Liver (tissue), 9 donors: Measurements from ENCODE around the gene SH2D2A. TPM values are rescaled to one million over a fixed set of nuclear protein-coding genes. Genes with fewer than 3 reads are reported as not detected.

ENCODE experiments used
- DNase-seq: peaks from one replicate; pipeline ENCODE4 v3.0.0-alpha.2; 2017; ENCODE audit warnings: low spot score
- H3K27ac ChIP-seq, 2 donors: one replicate each; pipeline ENCODE4 v1.7.0; 2013; ENCODE audit warnings: inconsistent platforms in 2 of 2, low read length in 2 of 2, control low read depth in 1 of 2, low read depth in 1 of 2, mild to moderate bottlenecking in 1 of 2
- H3K27me3 ChIP-seq, 4 donors: one replicate each; pipeline versions ENCODE4 v1.6.1 to v1.7.0; 2013; ENCODE audit warnings: low read length in 3 of 4, inconsistent platforms in 1 of 4, mild to moderate bottlenecking in 1 of 4, moderate library complexity in 1 of 4; ENCODE audit not compliant: control insufficient read depth in 4 of 4, insufficient read depth in 4 of 4
- H3K36me3 ChIP-seq, 4 donors: one replicate each; pipeline versions ENCODE4 v1.6.1 to v1.7.0; 2013; ENCODE audit warnings: low read length in 3 of 4, mild to moderate bottlenecking in 3 of 4, low read depth in 1 of 4, moderate library complexity in 1 of 4; ENCODE audit not compliant: control insufficient read depth in 4 of 4, insufficient read depth in 3 of 4
- H3K4me1 ChIP-seq, 4 donors: one replicate each; pipeline versions ENCODE4 v1.6.1 to v1.7.0; 2013; ENCODE audit warnings: low read length in 3 of 4, mild to moderate bottlenecking in 3 of 4, moderate library complexity in 1 of 4; ENCODE audit not compliant: control insufficient read depth in 4 of 4, insufficient read depth in 4 of 4
- H3K4me3 ChIP-seq, 3 donors: one replicate each; pipeline versions ENCODE4 v1.6.1 to v1.7.0; 2013; ENCODE audit warnings: low read length in 3 of 3, control low read depth in 1 of 3, low read depth in 1 of 3, mild to moderate bottlenecking in 1 of 3
- H3K9ac ChIP-seq, 2 donors: one replicate each; pipeline ENCODE4 v1.7.0; 2013; ENCODE audit warnings: low read length in 2 of 2, mild to moderate bottlenecking in 2 of 2, moderate library complexity in 2 of 2, control low read depth in 1 of 2, low read depth in 1 of 2
- H3K9me3 ChIP-seq, 4 donors: one replicate each; pipeline versions ENCODE4 v1.6.1 to v1.7.0; 2013; ENCODE audit warnings: low read length in 3 of 4; ENCODE audit not compliant: control insufficient read depth in 4 of 4
- CTCF ChIP-seq: fragments of 150-350 bp; IDR thresholded peaks from 2 replicates; pipeline ENCODE4 v1.5.1; 2017; ENCODE audit warnings: improper control_type of control experiment, low read depth, low read length; ENCODE audit not compliant: missing input control
- EGR1 ChIP-seq, 2 donors: IDR thresholded peaks; 2 replicates each; pipeline ENCODE4 v1.6.1; 2016 to 2018; ENCODE audit warnings: antibody characterized with exemption in 2 of 2, low read depth in 2 of 2
- FOXA1 ChIP-seq: IDR thresholded peaks from 2 replicates; pipeline ENCODE4 v1.6.1; 2016; ENCODE audit warnings: antibody characterized with exemption
- FOXA2 ChIP-seq: IDR thresholded peaks from 2 replicates; pipeline ENCODE4 v1.6.1; 2016; ENCODE audit warnings: antibody characterized with exemption
- GABPA ChIP-seq, 2 donors: IDR thresholded peaks in 1 of 2; conservative IDR thresholded peaks in 1 of 2; 2 replicates each; pipeline ENCODE4 v1.6.1; 2016; ENCODE audit warnings: antibody characterized with exemption in 2 of 2, mild to moderate bottlenecking in 1 of 2, moderate library complexity in 1 of 2
- HNF4G ChIP-seq: IDR thresholded peaks from 2 replicates; pipeline ENCODE4 v1.6.1; 2016; ENCODE audit warnings: antibody characterized with exemption
- MAX ChIP-seq: IDR thresholded peaks from 2 replicates; pipeline ENCODE4 v1.6.1; 2016; ENCODE audit warnings: antibody characterized with exemption
- RAD21 ChIP-seq, 2 donors: IDR thresholded peaks; 2 replicates each; pipeline ENCODE4 v1.6.1; 2016; ENCODE audit warnings: antibody characterized with exemption in 2 of 2, mild to moderate bottlenecking in 2 of 2
- SP1 ChIP-seq: IDR thresholded peaks from 2 replicates; pipeline ENCODE4 v1.6.1; 2018; ENCODE audit warnings: antibody characterized with exemption, mild to moderate bottlenecking
- TAF1 ChIP-seq: conservative IDR thresholded peaks from 2 replicates; pipeline ENCODE4 v1.6.1; 2016; ENCODE audit warnings: antibody characterized with exemption, mild to moderate bottlenecking
- YY1 ChIP-seq: IDR thresholded peaks from 2 replicates; pipeline ENCODE4 v1.6.1; 2016; ENCODE audit warnings: antibody characterized with exemption, mild to moderate bottlenecking
- WGBS: extraction: QIAGEN DNeasy Blood & Tissue Kit; methylation state at CpG from one replicate; pipeline ENCODE4 v1.1.7; 2013; 5-methylcytosine and 5-hydroxymethylcytosine counted together
- polyA plus RNA-seq, 2 donors: library from polyadenylated mRNA; stranded (reverse) in 1 of 2; unstranded in 1 of 2; fragments of 200-250 nt in 1 of 2; fragments of >200 nt in 1 of 2; fragmentation: Nextera tagmentation in 1 of 2; extraction: Ambion mirVana in 1 of 2; gene quantifications; one replicate each; pipeline versions ENCODE4 v1.2.1 to v1.2.3, GENCODE V29; 2013 to 2015
- total RNA-seq, 2 donors: library from RNA; depleted of rRNA; stranded (reverse); fragments of >200 nt; gene quantifications; one replicate each; pipeline ENCODE4 v1.2.3, GENCODE V29; 2014
- TF ChIP-seq, protein P1 (sequence below): IDR thresholded peaks from 2 replicates; pipeline ENCODE4 v1.6.1; 2016; ENCODE audit warnings: antibody characterized with exemption, mild to moderate bottlenecking
- donor health status: healthy.
- donor health status: healthy.
- donor health status: healthy.
- donor health status: healthy.
- donor health status: healthy.

SH2D2A gene
- total and polyA plus RNA-seq, 4 donors, result 0.14 to 0.38 (median 0.24) TPM

DNA sequence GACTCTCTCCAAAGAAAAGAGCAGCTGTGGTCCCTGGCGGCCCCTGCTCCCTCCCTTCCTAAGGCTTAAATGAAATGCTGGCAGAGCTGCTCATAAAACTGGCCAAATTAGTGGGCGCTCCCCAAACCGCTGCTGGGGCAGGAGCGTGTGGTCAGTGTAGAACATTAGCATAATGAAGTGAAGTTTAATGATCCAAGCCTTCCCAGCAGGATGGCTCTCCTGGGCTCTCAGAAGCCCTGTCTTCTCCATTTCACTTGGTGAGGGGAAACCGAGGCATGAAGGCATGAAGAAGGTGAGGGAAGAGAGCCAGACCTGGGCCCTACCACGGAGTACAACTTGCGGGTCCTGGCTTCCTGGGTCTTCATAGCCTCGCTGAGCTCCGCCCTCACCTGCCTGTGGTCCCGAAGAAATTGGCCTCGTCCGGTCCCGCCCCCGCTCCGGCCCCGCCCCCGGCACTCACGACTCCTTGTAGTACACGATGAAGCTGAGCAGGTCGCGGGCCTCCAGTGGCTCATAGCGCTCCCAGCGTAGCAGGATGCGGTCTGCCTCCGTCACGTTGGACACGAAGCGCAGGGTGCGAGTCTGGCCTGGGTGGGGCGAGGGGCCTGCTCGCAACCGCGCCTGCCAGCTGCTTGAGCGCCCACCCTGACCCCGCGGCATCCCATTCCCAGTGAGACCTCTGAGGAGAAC, 32.0 kb upstream of the SH2D2A start:
- no peaks in the 10 kb centered on the region for H3K36me3 ChIP-seq
- no peaks in the 10 kb centered on the region for H3K9me3 ChIP-seq
- H3K4me3 ChIP-seq, result no peak overlapping the region
- H3K27me3 ChIP-seq, result peaks cover 0 to 9% (median 5%) of the 10 kb centered on the region in 4 donors
- no peak for DNase-seq
- H3K9ac ChIP-seq, result no peak overlapping the region
- WGBS, result 24% methylated on average over 36 of the region's 36 CpGs
- H3K27ac ChIP-seq, result no peak overlapping the region
- no peak for TF ChIP-seq YY1
- TF ChIP-seq HNF4G, result no peak
- TF ChIP-seq TAF1, result no peak
- no peak for TF ChIP-seq FOXA2
- TF ChIP-seq RAD21 (IDR thresholded peaks at IDR 0.05), result no peak
- TF ChIP-seq SP1, result no peak
- TF ChIP-seq, protein P1, sequence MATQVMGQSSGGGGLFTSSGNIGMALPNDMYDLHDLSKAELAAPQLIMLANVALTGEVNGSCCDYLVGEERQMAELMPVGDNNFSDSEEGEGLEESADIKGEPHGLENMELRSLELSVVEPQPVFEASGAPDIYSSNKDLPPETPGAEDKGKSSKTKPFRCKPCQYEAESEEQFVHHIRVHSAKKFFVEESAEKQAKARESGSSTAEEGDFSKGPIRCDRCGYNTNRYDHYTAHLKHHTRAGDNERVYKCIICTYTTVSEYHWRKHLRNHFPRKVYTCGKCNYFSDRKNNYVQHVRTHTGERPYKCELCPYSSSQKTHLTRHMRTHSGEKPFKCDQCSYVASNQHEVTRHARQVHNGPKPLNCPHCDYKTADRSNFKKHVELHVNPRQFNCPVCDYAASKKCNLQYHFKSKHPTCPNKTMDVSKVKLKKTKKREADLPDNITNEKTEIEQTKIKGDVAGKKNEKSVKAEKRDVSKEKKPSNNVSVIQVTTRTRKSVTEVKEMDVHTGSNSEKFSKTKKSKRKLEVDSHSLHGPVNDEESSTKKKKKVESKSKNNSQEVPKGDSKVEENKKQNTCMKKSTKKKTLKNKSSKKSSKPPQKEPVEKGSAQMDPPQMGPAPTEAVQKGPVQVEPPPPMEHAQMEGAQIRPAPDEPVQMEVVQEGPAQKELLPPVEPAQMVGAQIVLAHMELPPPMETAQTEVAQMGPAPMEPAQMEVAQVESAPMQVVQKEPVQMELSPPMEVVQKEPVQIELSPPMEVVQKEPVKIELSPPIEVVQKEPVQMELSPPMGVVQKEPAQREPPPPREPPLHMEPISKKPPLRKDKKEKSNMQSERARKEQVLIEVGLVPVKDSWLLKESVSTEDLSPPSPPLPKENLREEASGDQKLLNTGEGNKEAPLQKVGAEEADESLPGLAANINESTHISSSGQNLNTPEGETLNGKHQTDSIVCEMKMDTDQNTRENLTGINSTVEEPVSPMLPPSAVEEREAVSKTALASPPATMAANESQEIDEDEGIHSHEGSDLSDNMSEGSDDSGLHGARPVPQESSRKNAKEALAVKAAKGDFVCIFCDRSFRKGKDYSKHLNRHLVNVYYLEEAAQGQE, result no peak
- no peak for TF ChIP-seq CTCF
- TF ChIP-seq MAX, result no peak
- TF ChIP-seq FOXA1, result no peak
- no peak for TF ChIP-seq EGR1 (IDR thresholded peaks at IDR 0.05; ENCODE audit: low read depth in 2 of 2)
- no peak for TF ChIP-seq GABPA (IDR thresholded peaks at IDR 0.05 in 1 of 2, conservative IDR thresholded peaks at IDR 0.05 in 1 of 2)
- H3K4me1 ChIP-seq, result peaks cover 0 to 26% (median 13%) of the 10 kb centered on the region in 4 donors

DNA sequence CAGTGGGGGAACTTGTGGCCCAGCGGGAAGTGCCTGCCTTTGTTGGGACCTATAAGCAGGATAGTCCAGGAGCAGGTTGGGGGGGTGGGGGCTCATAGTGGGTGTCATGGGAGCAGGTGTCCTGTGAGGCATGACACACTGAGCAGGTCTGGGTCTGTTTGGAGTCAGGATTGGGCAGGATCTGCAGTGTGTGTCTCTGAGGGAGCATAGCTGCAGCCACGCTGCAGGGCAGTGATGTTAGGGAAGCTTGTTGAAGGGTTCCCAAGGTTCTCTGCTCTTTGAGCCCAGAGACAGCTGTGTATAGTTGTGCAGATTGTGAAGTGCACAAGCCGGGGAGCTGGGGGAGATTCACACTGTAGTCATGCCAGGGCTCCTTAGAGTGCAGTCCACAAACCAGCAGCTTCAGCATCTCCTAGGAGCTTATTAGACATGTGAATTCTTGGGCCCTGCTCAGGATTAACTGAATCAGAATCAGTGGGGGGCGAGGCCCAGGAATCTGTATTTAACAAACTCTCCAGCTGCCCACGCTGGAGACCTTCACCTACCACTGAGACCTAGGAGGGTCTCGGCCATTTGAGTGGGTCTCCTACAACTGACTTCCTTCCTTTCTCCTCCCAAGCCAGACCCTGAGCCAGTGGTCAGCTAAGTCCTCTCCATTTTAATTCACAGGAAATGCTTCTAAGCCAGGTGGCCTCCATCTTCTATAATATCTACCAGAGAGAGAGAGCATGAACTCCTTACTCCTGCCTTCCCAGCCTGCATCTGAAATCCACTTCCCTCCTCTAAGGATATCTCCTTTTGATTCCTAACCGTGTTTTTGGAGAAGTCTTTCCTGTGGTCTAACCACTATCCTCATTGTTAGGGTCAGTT, 31.2 kb upstream of the SH2D2A start:
- Histone ChIP-seq H3K9me3 (no peaks in the 10 kb centered on the region), H3K36me3 (no peaks in the 10 kb centered on the region), H3K4me1 (peaks cover 0 to 21% (median 13%) of the 10 kb centered on the region in 4 donors), H3K27me3 (peaks cover 0 to 9% (median 5%) of the 10 kb centered on the region in 4 donors), H3K9ac (no peak overlapping the region), H3K27ac (no peak overlapping the region), H3K4me3 (no peak overlapping the region)
- DNase-seq, result no peak
- TF ChIP-seq, protein P1, result no peak
- no peak for TF ChIP-seq RAD21 (IDR thresholded peaks at IDR 0.05)
- WGBS, result 86% methylated on average over 7 of the region's 7 CpGs
